Measurements from ENCODE around the gene PRKCZ. TPM values are rescaled to one million over a fixed set of nuclear protein-coding genes. Genes with fewer than 3 reads are reported as not detected.

Gene PRKCZ
- polyA plus RNA-seq, 1 of the 3 experiments (the other 2 are of a cell fraction), result 24.2 TPM

- CTCF ChIA-PET, result interaction anchor here (1.1 to 2.6 kb wide), 2 partner anchors 28 to 62 kb away, joined by 3 to 10 read pairs; no protein-coding TSS in a partner anchor
- WGBS (ENCODE audit: low lambda C conversion rate), result 82% methylated on average over 13 of the region's 17 CpGs
Observed at GRCh38 chr1:2112280-2112701, 62.1 kb downstream of the PRKCZ start.

More at GRCh38 chr1:2112280-2112701, 62.1 kb downstream of the PRKCZ start:
- H3K79me2 ChIP-seq (ENCODE audit: insufficient read depth), result no peaks in the 10 kb centered on the region
- no peaks in the 10 kb centered on the region for H4K20me1 ChIP-seq (ENCODE audit: insufficient read depth)
- no peak overlapping the region for H3K4me2 ChIP-seq
- no peaks in the 10 kb centered on the region; a peak in 1 of 4 replicates for H3K4me1 ChIP-seq (ENCODE audit: control insufficient read depth in 1 of 2, insufficient read depth in 2 of 2, low read depth in 1 of 2, low read length in 1 of 2)
- no peaks in the 10 kb centered on the region for H3K27me3 ChIP-seq (ENCODE audit: insufficient read depth)
- no peak overlapping the region for H3K27ac ChIP-seq (ENCODE audit: low read depth in 2 of 2, low read length in 1 of 2)
- TF ChIP-seq YY1 (IDR thresholded peaks at IDR 0.05; ENCODE audit: low read depth), result no peak
- no peak for TF ChIP-seq RAD21 (IDR thresholded peaks at IDR 0.05; ENCODE audit: low read length)
- no peak for TF ChIP-seq GATA2 (CRISPR knock-in tag; IDR thresholded peaks at IDR 0.05)
- TF ChIP-seq CHD2 (IDR thresholded peaks at IDR 0.05; ENCODE audit: low read length, partially characterized antibody), result no peak
- TF ChIP-seq SMC3 (IDR thresholded peaks at IDR 0.05; ENCODE audit: low read depth, low read length), result no peak
- TF ChIP-seq JUND (IDR thresholded peaks at IDR 0.05), result no peak
- no peak for TF ChIP-seq ZBTB33 (IDR thresholded peaks at IDR 0.05; ENCODE audit: borderline replicate concordance, low read depth)
- no peak for TF ChIP-seq CTCF (IDR thresholded peaks at IDR 0.05)
- no peak for TF ChIP-seq TCF12 (IDR thresholded peaks at IDR 0.05)
- TF ChIP-seq SIN3A (IDR thresholded peaks at IDR 0.05; ENCODE audit: borderline replicate concordance, low read depth, low read length), result no peak
- TF ChIP-seq RFX5 (IDR thresholded peaks at IDR 0.05; ENCODE audit: low read length), result no peak
- TF ChIP-seq ELF1 (IDR thresholded peaks at IDR 0.05), result no peak
- no peak for TF ChIP-seq MAX (IDR thresholded peaks at IDR 0.05; ENCODE audit: low read depth)
- TF ChIP-seq RCOR1 (IDR thresholded peaks at IDR 0.05; ENCODE audit: low read length), result no peak
- no peak for TF ChIP-seq TAF1 (IDR thresholded peaks at IDR 0.05; ENCODE audit: borderline replicate concordance, low read depth, low read length)
- TF ChIP-seq IRF3 (IDR thresholded peaks at IDR 0.05; ENCODE audit: low read depth, low read length), result no peak
- TF ChIP-seq NRF1 (IDR thresholded peaks at IDR 0.05; ENCODE audit: low read depth, low read length), result no peak
- TF ChIP-seq TEAD4 (IDR thresholded peaks at IDR 0.05; ENCODE audit: borderline replicate concordance, insufficient read depth), result no peak
- no peaks in the 10 kb centered on the region for H3K9me3 ChIP-seq
- no peak for DNase-seq
- H2AFZ ChIP-seq (ENCODE audit: low read depth), result no peak overlapping the region
- no peaks in the 10 kb centered on the region for H3K9me2 ChIP-seq
- no peaks in the 10 kb centered on the region for H3F3A ChIP-seq (replicated peaks; ENCODE audit: insufficient read depth)
- no peak overlapping the region for H3K4me3 ChIP-seq (ENCODE audit: low read depth in 2 of 2, low read length in 1 of 2)
- POLR2A ChIA-PET, result no interaction called here
- H3K36me3 ChIP-seq (replicated peaks in 1 of 2; ENCODE audit: control insufficient read depth in 1 of 2, insufficient read depth in 2 of 2, low read length in 1 of 2), result peaks cover 0 to 2% of the 10 kb centered on the region in 2 experiments
- no peak overlapping the region for H3K9ac ChIP-seq

Data from SK-N-SH (cell line).